Body of pancreas (tissue), 4 donors: ENCODE data around the gene ACSF3.

Experiments used
- POLR2A ChIP-seq, 3 donors: fragments of 450-650 bp; IDR thresholded peaks; one replicate each; pipeline ENCODE4 v1.6.1; 2016; ENCODE audit warnings: antibody characterized with exemption in 3 of 3, mild to moderate bottlenecking in 2 of 3
- TF ChIP-seq, protein P1 (sequence below), 7 experiments: fragments of 450-650 bp in 4 of 7; fragments of 200-600 bp in 3 of 7; sonication (generic) in 3 of 7; IDR thresholded peaks; one replicate each; pipeline ENCODE4 v1.5.1; 2016 to 2019; ENCODE audit warnings: antibody characterized with exemption in 7 of 7

DNA sequence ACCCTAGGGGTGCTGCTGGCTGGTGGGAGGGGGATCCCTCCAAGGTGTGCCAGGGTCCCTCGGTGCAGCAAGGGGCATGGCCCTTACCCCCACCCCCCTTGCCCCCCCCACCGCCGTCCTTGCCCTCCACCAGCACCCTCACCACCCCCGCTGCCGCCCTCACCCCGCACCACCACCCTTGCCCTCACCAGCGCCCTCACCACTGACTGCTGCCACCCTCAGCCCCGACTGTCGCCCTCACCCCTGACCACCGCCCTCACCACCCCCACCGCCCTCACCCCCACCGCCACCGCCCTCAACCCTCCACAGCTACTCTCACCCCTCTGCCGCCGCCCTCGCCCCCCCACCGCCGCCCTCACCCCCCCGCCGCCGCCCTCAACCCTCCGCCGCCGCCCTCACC lies 23.1 kb upstream of the ACSF3 start:
- TF ChIP-seq, protein P1, sequence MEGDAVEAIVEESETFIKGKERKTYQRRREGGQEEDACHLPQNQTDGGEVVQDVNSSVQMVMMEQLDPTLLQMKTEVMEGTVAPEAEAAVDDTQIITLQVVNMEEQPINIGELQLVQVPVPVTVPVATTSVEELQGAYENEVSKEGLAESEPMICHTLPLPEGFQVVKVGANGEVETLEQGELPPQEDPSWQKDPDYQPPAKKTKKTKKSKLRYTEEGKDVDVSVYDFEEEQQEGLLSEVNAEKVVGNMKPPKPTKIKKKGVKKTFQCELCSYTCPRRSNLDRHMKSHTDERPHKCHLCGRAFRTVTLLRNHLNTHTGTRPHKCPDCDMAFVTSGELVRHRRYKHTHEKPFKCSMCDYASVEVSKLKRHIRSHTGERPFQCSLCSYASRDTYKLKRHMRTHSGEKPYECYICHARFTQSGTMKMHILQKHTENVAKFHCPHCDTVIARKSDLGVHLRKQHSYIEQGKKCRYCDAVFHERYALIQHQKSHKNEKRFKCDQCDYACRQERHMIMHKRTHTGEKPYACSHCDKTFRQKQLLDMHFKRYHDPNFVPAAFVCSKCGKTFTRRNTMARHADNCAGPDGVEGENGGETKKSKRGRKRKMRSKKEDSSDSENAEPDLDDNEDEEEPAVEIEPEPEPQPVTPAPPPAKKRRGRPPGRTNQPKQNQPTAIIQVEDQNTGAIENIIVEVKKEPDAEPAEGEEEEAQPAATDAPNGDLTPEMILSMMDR (IDR thresholded peaks at IDR 0.05) = no peak
- TF ChIP-seq POLR2A (IDR thresholded peaks at IDR 0.05) = no peak
